K562 (cell line): ENCODE data around the gene PACC1. TPM values are rescaled to one million over a fixed set of nuclear protein-coding genes. Genes with fewer than 3 reads are reported as not detected.

ENCODE experiments used
- ETV5 ChIP-seq: sonication (generic); formaldehyde crosslinking; IDR thresholded peaks from 2 replicates; pipeline ENCODE4 v1.4.0; 2020; ENCODE audit warnings: low read depth, mild to moderate bottlenecking, missing genetic modification reagents
- EWSR1 ChIP-seq: fragments of 450-650 bp; IDR thresholded peaks from 2 replicates; pipeline ENCODE4 v1.6.1; 2018; ENCODE audit warnings: borderline replicate concordance, mild to moderate bottlenecking, low read depth, moderate library complexity; ENCODE audit not compliant: partially characterized antibody
- IFI16 ChIP-seq: fragments of 250-450 bp; sonication (Bioruptor Pico); IDR thresholded peaks from 2 replicates; pipeline ENCODE4 v2.1.2; 2022; ENCODE audit warnings: mild to moderate bottlenecking, inconsistent platforms
- IRF2 ChIP-seq: sonication (generic); formaldehyde crosslinking; IDR thresholded peaks from 2 replicates; pipeline ENCODE4 v1.8.1; 2022; ENCODE audit warnings: mild to moderate bottlenecking, missing genetic modification reagents
- KAT8 ChIP-seq: fragments of 450-650 bp; IDR thresholded peaks from 2 replicates; pipeline ENCODE4 v1.6.1; 2016; ENCODE audit warnings: low read depth, mild to moderate bottlenecking
- KLF6 ChIP-seq: fragments of 250-450 bp; sonication (Bioruptor Pico); IDR thresholded peaks from 2 replicates; pipeline ENCODE4 v1.4.0; 2020; ENCODE audit warnings: mild to moderate bottlenecking, moderate library complexity, borderline replicate concordance
- MCM3 ChIP-seq: fragments of 450-650 bp; IDR thresholded peaks from 2 replicates; pipeline ENCODE4 v1.6.1; 2016
- SMAD3 ChIP-seq: fragments of 450-650 bp; formaldehyde crosslinking; conservative IDR thresholded peaks from 2 replicates; pipeline ENCODE4 v1.4.0; 2020; ENCODE audit warnings: mild to moderate bottlenecking
- TBL1XR1 ChIP-seq, 2 experiments: IDR thresholded peaks; 2 replicates each; pipeline ENCODE4 v1.6.1; 2012; ENCODE audit warnings: improper control_type of control experiment in 2 of 2, low read length in 2 of 2, mild to moderate bottlenecking in 1 of 2
- YY1 ChIP-seq, 3 experiments: IDR thresholded peaks; 2 replicates each; pipeline ENCODE4 v1.6.1; 2011; ENCODE audit warnings: low read length in 2 of 3, mild to moderate bottlenecking in 2 of 3, moderate library complexity in 2 of 3, borderline replicate concordance in 1 of 3, control low read depth in 1 of 3, low read depth in 1 of 3; ENCODE audit not compliant: insufficient read depth in 3 of 3, insufficient replicate concordance in 2 of 3, control insufficient read depth in 1 of 3, insufficient read length in 1 of 3; ENCODE audit errors: extremely low read depth in 1 of 3
- ZKSCAN1 ChIP-seq: fragments of 150-350 bp; IDR thresholded peaks from 2 replicates; pipeline ENCODE4 v1.6.1; 2016; ENCODE audit warnings: low read depth, low read length
- ZNF24 ChIP-seq: fragments of 450-650 bp; IDR thresholded peaks from 2 replicates; pipeline ENCODE4 v1.6.1; 2016
- ZNF41 ChIP-seq: fragments of 250-450 bp; sonication (Bioruptor Pico); conservative IDR thresholded peaks from 2 replicates; pipeline ENCODE4 v1.4.0; 2020; ENCODE audit warnings: mild to moderate bottlenecking
- polyA plus RNA-seq, 8 experiments: library from polyadenylated mRNA; depleted of rRNA in 4 of 8; stranded (reverse) in 5 of 8; unstranded in 3 of 8; fragments of >200 nt; fragmentation: Nextera tagmentation in 2 of 8; fragmentation: Illumina TruSeq in 1 of 8; extraction: Ambion mirVana in 2 of 8; extraction: Trizol in 1 of 8; gene quantifications; 2 replicates each; pipeline versions ENCODE4 v1.2.1 to v1.2.3, GENCODE V29; 2011 to 2014; ENCODE audit warnings: inconsistent platforms in 1 of 8, missing spikeins in 1 of 8
- total RNA-seq, 7 experiments: library from RNA; depleted of rRNA in 6 of 7; stranded (reverse); fragments of >200 nt in 6 of 7; fragmentation: Illumina TruSeq in 2 of 7; extraction: Trizol in 2 of 7; gene quantifications; 2 replicates each; pipeline versions ENCODE4 v1.2.1 to v1.2.3, GENCODE V29; 2011 to 2021; ENCODE audit warnings: low replicate concordance in 1 of 7
- TF ChIP-seq, protein P1 (sequence below): sonication (generic); formaldehyde crosslinking; IDR thresholded peaks from 2 replicates; pipeline ENCODE4 v1.8.0; 2023; ENCODE audit warnings: mild to moderate bottlenecking, missing genetic modification reagents
- TF ChIP-seq, protein P2 (sequence below): sonication (generic); formaldehyde crosslinking; IDR thresholded peaks from 2 replicates; pipeline ENCODE4 v1.8.0; 2022; ENCODE audit warnings: mild to moderate bottlenecking, missing genetic modification reagents
- TF ChIP-seq, protein P3 (sequence below): fragments of 450-650 bp; IDR thresholded peaks from 2 replicates; pipeline ENCODE4 v1.6.1; 2018; ENCODE audit not compliant: partially characterized antibody

The PACC1 gene
- total and polyA plus RNA-seq, 9 of the 15 experiments (the other 6 are each of a cell fraction or from before 2014, with no cell fraction given) = 7.1 to 19.3 (median 14.9) TPM

DNA sequence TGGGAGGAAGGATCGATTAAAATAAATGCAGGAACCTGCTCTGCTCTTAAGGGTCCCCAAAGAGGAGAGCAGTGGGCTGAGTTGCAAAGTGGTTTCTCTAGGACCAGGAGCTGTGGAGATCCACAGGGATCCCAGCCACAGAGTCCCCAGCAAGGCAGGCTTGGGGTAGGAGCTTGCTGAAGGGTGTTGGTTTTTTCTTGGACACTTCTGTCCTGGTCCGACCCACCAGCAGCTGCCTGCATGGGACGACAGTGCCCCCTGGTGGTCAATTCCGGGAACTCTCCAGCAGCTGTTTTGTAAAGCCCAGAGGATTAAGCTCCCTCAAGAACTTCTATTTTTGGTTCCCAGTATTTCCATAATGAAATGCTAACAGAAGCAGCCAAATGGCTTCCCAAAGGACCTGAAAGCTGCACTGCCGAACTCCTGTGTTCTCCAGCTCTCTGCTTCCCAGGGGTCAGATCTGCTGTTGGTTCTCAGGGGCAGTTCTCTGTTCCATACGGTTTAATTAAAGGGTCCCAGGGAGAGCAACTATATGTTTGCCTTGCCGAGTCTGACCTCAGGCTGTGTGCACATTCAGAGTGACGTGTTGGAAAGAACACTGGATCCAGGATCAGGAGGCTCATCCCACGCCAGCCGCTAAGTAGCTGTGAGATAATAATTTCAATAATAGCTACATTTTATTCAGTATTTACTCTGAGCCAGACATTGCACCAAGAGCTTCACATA is 41.3 kb upstream of the PACC1 start (continued):
- TF ChIP-seq ZNF24 = no peak
- no peak for TF ChIP-seq EWSR1
- no peak for TF ChIP-seq MCM3
- no peak for TF ChIP-seq IFI16
- no peak for TF ChIP-seq KAT8
- TF ChIP-seq ETV5 (CRISPR knock-in tag) = 0 out of 2 replicates have a peak, but pooled peaks have one; percentile 27
- TF ChIP-seq, protein P1, sequence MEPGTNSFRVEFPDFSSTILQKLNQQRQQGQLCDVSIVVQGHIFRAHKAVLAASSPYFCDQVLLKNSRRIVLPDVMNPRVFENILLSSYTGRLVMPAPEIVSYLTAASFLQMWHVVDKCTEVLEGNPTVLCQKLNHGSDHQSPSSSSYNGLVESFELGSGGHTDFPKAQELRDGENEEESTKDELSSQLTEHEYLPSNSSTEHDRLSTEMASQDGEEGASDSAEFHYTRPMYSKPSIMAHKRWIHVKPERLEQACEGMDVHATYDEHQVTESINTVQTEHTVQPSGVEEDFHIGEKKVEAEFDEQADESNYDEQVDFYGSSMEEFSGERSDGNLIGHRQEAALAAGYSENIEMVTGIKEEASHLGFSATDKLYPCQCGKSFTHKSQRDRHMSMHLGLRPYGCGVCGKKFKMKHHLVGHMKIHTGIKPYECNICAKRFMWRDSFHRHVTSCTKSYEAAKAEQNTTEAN = no peak
- no peak for TF ChIP-seq KLF6 (CRISPR knock-in tag)
- TF ChIP-seq ZNF41 (CRISPR knock-in tag) = no peak
- TF ChIP-seq IRF2 (CRISPR knock-in tag) = no peak
- no peak for TF ChIP-seq ZKSCAN1
- TF ChIP-seq, protein P2, sequence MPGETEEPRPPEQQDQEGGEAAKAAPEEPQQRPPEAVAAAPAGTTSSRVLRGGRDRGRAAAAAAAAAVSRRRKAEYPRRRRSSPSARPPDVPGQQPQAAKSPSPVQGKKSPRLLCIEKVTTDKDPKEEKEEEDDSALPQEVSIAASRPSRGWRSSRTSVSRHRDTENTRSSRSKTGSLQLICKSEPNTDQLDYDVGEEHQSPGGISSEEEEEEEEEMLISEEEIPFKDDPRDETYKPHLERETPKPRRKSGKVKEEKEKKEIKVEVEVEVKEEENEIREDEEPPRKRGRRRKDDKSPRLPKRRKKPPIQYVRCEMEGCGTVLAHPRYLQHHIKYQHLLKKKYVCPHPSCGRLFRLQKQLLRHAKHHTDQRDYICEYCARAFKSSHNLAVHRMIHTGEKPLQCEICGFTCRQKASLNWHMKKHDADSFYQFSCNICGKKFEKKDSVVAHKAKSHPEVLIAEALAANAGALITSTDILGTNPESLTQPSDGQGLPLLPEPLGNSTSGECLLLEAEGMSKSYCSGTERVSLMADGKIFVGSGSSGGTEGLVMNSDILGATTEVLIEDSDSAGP (CRISPR knock-in tag) = no peak
- TF ChIP-seq TBL1XR1 (IDR thresholded peaks at IDR 0.05; ENCODE audit: low read length in 2 of 2) = peak in 1 of 2 experiments; percentile 44; a peak in 1 of 4 replicates
- TF ChIP-seq SMAD3 = no peak
- TF ChIP-seq YY1 (IDR thresholded peaks at IDR 0.05; ENCODE audit: borderline replicate concordance in 1 of 3, control insufficient read depth in 1 of 3, extremely low read depth in 1 of 3, insufficient read depth in 3 of 3, insufficient read length in 1 of 3, insufficient replicate concordance in 2 of 3, low read depth in 1 of 3, low read length in 2 of 3) = peak in 1 of 3 experiments; percentile 32
- TF ChIP-seq, protein P3, sequence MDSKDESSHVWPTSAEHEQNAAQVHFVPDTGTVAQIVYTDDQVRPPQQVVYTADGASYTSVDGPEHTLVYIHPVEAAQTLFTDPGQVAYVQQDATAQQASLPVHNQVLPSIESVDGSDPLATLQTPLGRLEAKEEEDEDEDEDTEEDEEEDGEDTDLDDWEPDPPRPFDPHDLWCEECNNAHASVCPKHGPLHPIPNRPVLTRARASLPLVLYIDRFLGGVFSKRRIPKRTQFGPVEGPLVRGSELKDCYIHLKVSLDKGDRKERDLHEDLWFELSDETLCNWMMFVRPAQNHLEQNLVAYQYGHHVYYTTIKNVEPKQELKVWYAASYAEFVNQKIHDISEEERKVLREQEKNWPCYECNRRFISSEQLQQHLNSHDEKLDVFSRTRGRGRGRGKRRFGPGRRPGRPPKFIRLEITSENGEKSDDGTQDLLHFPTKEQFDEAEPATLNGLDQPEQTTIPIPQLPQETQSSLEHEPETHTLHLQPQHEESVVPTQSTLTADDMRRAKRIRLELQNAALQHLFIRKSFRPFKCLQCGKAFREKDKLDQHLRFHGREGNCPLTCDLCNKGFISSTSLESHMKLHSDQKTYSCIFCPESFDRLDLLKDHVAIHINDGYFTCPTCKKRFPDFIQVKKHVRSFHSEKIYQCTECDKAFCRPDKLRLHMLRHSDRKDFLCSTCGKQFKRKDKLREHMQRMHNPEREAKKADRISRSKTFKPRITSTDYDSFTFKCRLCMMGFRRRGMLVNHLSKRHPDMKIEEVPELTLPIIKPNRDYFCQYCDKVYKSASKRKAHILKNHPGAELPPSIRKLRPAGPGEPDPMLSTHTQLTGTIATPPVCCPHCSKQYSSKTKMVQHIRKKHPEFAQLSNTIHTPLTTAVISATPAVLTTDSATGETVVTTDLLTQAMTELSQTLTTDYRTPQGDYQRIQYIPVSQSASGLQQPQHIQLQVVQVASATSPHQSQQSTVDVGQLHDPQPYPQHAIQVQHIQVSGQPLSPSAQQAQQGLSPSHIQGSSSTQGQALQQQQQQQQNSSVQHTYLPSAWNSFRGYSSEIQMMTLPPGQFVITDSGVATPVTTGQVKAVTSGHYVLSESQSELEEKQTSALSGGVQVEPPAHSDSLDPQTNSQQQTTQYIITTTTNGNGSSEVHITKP = no peak
